T-cell (primary cell): ENCODE measurements around the gene CCBE1. TPM values are rescaled to one million over a fixed set of nuclear protein-coding genes. Genes with fewer than 3 reads are reported as not detected.

Source experiments
- ATAC-seq, 4 experiments: fragments of 200-7000 bp in 3 of 4; fragments of 150-1000 bp in 1 of 4; cut with Tn5 transposase; replicated peaks in 1 of 4; 1 replicate in 3 of 4; 2 replicates in 1 of 4; pipeline ENCODE4 v1.10.0; 2021; ENCODE audit warnings: moderate library complexity in 3 of 4, mild to moderate bottlenecking in 2 of 4, moderate number of reproducible peaks in 1 of 4
- CTCF ChIA-PET, 2 donors: fragments of 300-600 bp; sonication (Branson Sonifier 250); formaldehyde crosslinking; loops; one replicate each; lab custom pipeline; 2022; ENCODE audit warnings: antibody characterized with exemption in 2 of 2; lab: Charles Lee
- POLR2A ChIA-PET, 2 donors: fragments of 300-600 bp; sonication (Branson Sonifier 250); formaldehyde crosslinking; loops; one replicate each; lab custom pipeline; 2022; ENCODE audit warnings: antibody characterized with exemption in 2 of 2; lab: Charles Lee
- DNase-seq, 35 experiments: peaks; one replicate each; pipeline versions ENCODE4 v3.0.0 to v3.0.0-alpha.2; 2013 to 2023
- H3K27ac ChIP-seq: one replicate; pipeline ENCODE4 v1.5.1; 2013; ENCODE audit warnings: low read length
- H3K27me3 ChIP-seq, 2 experiments: replicated peaks in 1 of 2; 1 replicate in 1 of 2; 2 replicates in 1 of 2; pipeline versions ENCODE4 v1.6.1 to v1.7.0; 2013; ENCODE audit warnings: low read length in 1 of 2, mixed read lengths in 1 of 2; ENCODE audit not compliant: control insufficient read depth in 2 of 2, insufficient read depth in 2 of 2; ENCODE audit errors: extremely low read depth in 1 of 2
- H3K36me3 ChIP-seq, 2 donors: 1 replicate in 1 of 2; 2 replicates in 1 of 2; pipeline versions ENCODE4 v1.6.1 to v1.7.0; 2013; ENCODE audit warnings: low read length in 1 of 2; ENCODE audit not compliant: control insufficient read depth in 2 of 2, insufficient read depth in 1 of 2; ENCODE audit errors: extremely low read depth in 1 of 2
- H3K4me1 ChIP-seq, 2 experiments: 1 replicate in 1 of 2; 2 replicates in 1 of 2; pipeline versions ENCODE4 v1.6.1 to v1.7.0; 2013; ENCODE audit warnings: low read length in 2 of 2, mixed read lengths in 1 of 2; ENCODE audit not compliant: insufficient read depth in 2 of 2, control insufficient read depth in 1 of 2; ENCODE audit errors: extremely low read depth in 1 of 2
- H3K4me3 ChIP-seq, 2 donors: 1 replicate in 1 of 2; 2 replicates in 1 of 2; pipeline versions ENCODE4 v1.5.1 to v1.7.0; 2013; ENCODE audit warnings: mild to moderate bottlenecking in 2 of 2, low read length in 1 of 2, moderate library complexity in 1 of 2; ENCODE audit not compliant: control insufficient read depth in 1 of 2; ENCODE audit errors: extremely low read depth in 1 of 2
- H3K9me3 ChIP-seq: 2 replicates; pipeline ENCODE4 v1.7.0; 2013
- H3K27ac Mint-ChIP-seq, 2 donors: one replicate each; pipeline ENCODE4 v1.8.0; 2020 to 2021; ENCODE audit warnings: mild to moderate bottlenecking in 2 of 2, mixed read lengths in 2 of 2
- H3K27me3 Mint-ChIP-seq, 2 donors: one replicate each; pipeline ENCODE4 v1.8.0; 2021 to 2022; ENCODE audit warnings: mixed read lengths in 2 of 2
- H3K36me3 Mint-ChIP-seq: one replicate; pipeline ENCODE4 v1.8.0; 2021; ENCODE audit warnings: mixed read lengths
- H3K4me1 Mint-ChIP-seq, 3 donors: one replicate each; pipeline ENCODE4 v1.8.0; 2020 to 2022; ENCODE audit warnings: mixed read lengths in 3 of 3, mild to moderate bottlenecking in 1 of 3
- H3K4me3 Mint-ChIP-seq, 3 donors: one replicate each; pipeline ENCODE4 v1.8.0; 2020 to 2022; ENCODE audit warnings: mild to moderate bottlenecking in 3 of 3, mixed read lengths in 3 of 3, moderate library complexity in 3 of 3
- H3K9me3 Mint-ChIP-seq, 3 donors: one replicate each; pipeline ENCODE4 v1.8.0; 2020 to 2022; ENCODE audit warnings: mixed read lengths in 3 of 3
- WGBS: methylation state at CpG from one replicate; pipeline ENCODE4 v1.1.5; 2013; ENCODE audit warnings: missing lambda C conversion rate; ENCODE audit not compliant: insufficient coverage; 5-methylcytosine and 5-hydroxymethylcytosine counted together
- total RNA-seq, 35 experiments: library from RNA in 6 of 35; stranded (reverse) in 6 of 35; fragments of 120-200 nt in 1 of 35; gene quantifications; one replicate each; pipeline versions ENCODE4 v1.2.1 to v1.2.4 and lab custom pipeline; 2013 to 2026

The CCBE1 gene
- total RNA-seq, 5 donors from 2014 or later (not counting 1 experiment from before 2014, with no cell fraction given), result 0.07 to 0.32 (median 0.29) TPM; not detected in 2

GRCh38 chr18:59569390-59569791 lies 127.8 kb downstream of the CCBE1 start:
- H3K4me3 ChIP-seq, result no peak overlapping the region
- POLR2A ChIA-PET, result interaction anchor here in 1 of 2 donors (0.7 kb wide), 1 partner anchor 13 kb away, joined by 5 read pairs; no protein-coding TSS in a partner anchor
- 0% methylated on average over 1 of the region's 1 CpG for WGBS
- H3K36me3 ChIP-seq, result no peaks in the 10 kb centered on the region
- Mint-ChIP-seq H3K27ac (no peak overlapping the region), H3K27me3 (peaks cover 3 to 7% of the 10 kb centered on the region in 2 donors), H3K9me3 (peaks cover 0 to 4% (median 0%) of the 10 kb centered on the region in 3 donors), H3K36me3 (no peaks in the 10 kb centered on the region), H3K4me3 (no peak overlapping the region), H3K4me1 (no peaks in the 10 kb centered on the region)
- no peaks in the 10 kb centered on the region for H3K4me1 ChIP-seq
- CTCF ChIA-PET, result no interaction called here
- ATAC-seq, result no peak
- DNase-seq, result no peak
- no peaks in the 10 kb centered on the region for H3K9me3 ChIP-seq
- H3K27ac ChIP-seq, result no peak overlapping the region
- no peaks in the 10 kb centered on the region for H3K27me3 ChIP-seq

DNA sequence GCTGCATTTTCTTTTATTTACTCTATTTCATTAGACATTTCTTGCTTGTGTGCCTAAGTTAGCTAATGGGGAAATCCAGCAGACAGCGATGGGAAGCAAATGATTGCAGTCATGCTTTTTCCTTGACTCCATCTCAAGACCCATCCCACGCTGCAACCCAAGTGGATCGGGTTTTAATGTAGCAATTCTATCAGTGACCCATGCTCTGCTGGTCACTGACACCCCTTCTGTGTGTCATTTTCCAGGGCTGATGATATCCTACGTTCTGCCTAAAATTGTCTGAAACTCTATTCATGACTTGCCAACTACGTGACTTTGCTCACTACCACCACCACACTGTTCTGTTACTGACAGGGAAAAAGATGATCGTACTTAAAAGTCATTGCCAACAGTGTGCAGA lies 129.8 kb downstream of the CCBE1 start:
- CTCF ChIA-PET, result no interaction called here

DNA sequence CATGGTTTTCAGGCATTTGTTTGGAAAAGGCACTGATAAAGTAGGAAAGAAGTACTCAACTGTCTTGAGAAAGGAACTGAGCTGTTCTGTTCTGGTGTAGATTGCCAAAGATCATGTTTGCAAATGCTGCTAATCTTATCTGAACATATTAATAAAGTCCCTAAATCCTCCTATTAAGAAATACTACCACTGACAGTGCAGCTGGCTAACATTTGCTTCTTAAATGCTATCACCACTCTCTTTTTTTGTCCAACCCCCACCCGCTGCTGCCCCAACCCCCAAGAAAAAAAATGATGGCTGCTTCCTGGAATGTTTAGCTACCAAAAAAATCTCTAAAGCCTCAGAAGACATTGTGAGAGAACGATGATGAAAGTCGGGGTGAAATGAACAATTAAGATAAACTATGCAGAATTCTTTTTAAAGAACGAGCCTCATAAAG lies 130.7 kb downstream of the CCBE1 start:
- Histone ChIP-seq H3K27ac (no peak overlapping the region), H3K36me3 (no peaks in the 10 kb centered on the region), H3K27me3 (peaks cover 0 to 3% of the 10 kb centered on the region in 2 experiments), H3K4me3 (no peak overlapping the region), H3K9me3 (no peaks in the 10 kb centered on the region), H3K4me1 (no peaks in the 10 kb centered on the region)
- peaks cover 6 to 7% of the 10 kb centered on the region in 2 donors for H3K27me3 Mint-ChIP-seq
- no CpG with 5 or more reads among the region's 4 CpGs for WGBS
- no peak for DNase-seq
- POLR2A ChIA-PET, result no interaction called here
- no peaks in the 10 kb centered on the region for H3K4me1 Mint-ChIP-seq
- peaks cover 0 to 4% (median 0%) of the 10 kb centered on the region in 3 donors for H3K9me3 Mint-ChIP-seq
- H3K4me3 Mint-ChIP-seq, result no peak overlapping the region
- CTCF ChIA-PET, result no interaction called here
- no peak for ATAC-seq
- H3K36me3 Mint-ChIP-seq, result no peaks in the 10 kb centered on the region
- H3K27ac Mint-ChIP-seq, result no peak overlapping the region

More for the DNA sequence above, 129.8 kb downstream of the CCBE1 start:
- peaks cover 0 to 4% (median 0%) of the 10 kb centered on the region in 3 donors for H3K9me3 Mint-ChIP-seq
- 90% methylated on average over 5 of the region's 6 CpGs for WGBS
- peaks cover 3 to 7% of the 10 kb centered on the region in 2 donors for H3K27me3 Mint-ChIP-seq
- no peaks in the 10 kb centered on the region for H3K4me1 Mint-ChIP-seq
- H3K27ac Mint-ChIP-seq, result no peak overlapping the region
- no peaks in the 10 kb centered on the region for H3K36me3 ChIP-seq
- H3K27me3 ChIP-seq, result no peaks in the 10 kb centered on the region
- no peak overlapping the region for H3K4me3 Mint-ChIP-seq
- ATAC-seq (no peak), DNase-seq (no peak)
- H3K27ac ChIP-seq, result no peak overlapping the region
- H3K9me3 ChIP-seq, result no peaks in the 10 kb centered on the region
- POLR2A ChIA-PET, result no interaction called here
- no peaks in the 10 kb centered on the region for H3K36me3 Mint-ChIP-seq
- H3K4me3 ChIP-seq, result no peak overlapping the region
- H3K4me1 ChIP-seq, result no peaks in the 10 kb centered on the region

- no peak overlapping the region for H3K27ac Mint-ChIP-seq
- Histone ChIP-seq H3K4me3 (no peak overlapping the region), H3K9me3 (no peaks in the 10 kb centered on the region), H3K4me1 (no peaks in the 10 kb centered on the region), H3K27me3 (peaks cover 0 to 5% of the 10 kb centered on the region in 2 experiments), H3K36me3 (no peaks in the 10 kb centered on the region), H3K27ac (no peak overlapping the region)
- 37% methylated on average over 3 of the region's 3 CpGs for WGBS
- H3K36me3 Mint-ChIP-seq, result no peaks in the 10 kb centered on the region
- DNase-seq (no peak), ATAC-seq (no peak)
- peaks cover 0 to 4% (median 0%) of the 10 kb centered on the region in 3 donors for H3K9me3 Mint-ChIP-seq
- H3K27me3 Mint-ChIP-seq, result peaks cover 6 to 7% of the 10 kb centered on the region in 2 donors
- H3K4me3 Mint-ChIP-seq, result no peak overlapping the region
- H3K4me1 Mint-ChIP-seq, result no peaks in the 10 kb centered on the region
- POLR2A ChIA-PET, result no interaction called here
- CTCF ChIA-PET, result no interaction called here
These were observed 131.3 kb downstream of the CCBE1 start for GRCh38 chr18:59565957-59566356.

DNA sequence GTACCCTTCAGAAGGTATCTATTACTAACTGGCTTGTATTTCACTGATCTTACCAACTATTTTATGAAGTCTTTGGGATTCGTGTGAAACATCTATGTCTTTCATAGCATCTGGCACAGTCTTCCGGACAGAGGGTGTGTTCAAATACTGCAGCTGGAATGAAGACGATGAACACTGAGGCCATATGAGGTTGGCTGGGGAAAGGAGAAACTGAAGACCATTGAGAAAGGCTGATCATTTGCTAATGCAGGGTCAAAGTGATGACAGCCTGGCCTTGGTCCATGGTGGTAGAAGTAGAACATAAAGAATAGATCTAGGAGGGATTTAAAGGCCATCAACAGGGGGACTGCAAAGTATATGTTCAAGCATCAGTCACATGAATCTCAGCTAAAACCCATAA lies 132.7 kb downstream of the CCBE1 start:
- H3K4me1 ChIP-seq, result no peaks in the 10 kb centered on the region
- H3K27me3 Mint-ChIP-seq, result peaks cover 3% of the 10 kb centered on the region in 2 donors
- DNase-seq, result no peak
- no peaks in the 10 kb centered on the region for H3K36me3 ChIP-seq
- peaks cover 0 to 4% (median 0%) of the 10 kb centered on the region in 3 donors for H3K9me3 Mint-ChIP-seq
- ChIA-PET POLR2A (no interaction called here), CTCF (no interaction called here)
- no peak overlapping the region for H3K27ac Mint-ChIP-seq
- H3K4me3 Mint-ChIP-seq, result no peak overlapping the region
- no CpG with 5 or more reads among the region's 3 CpGs for WGBS
- H3K36me3 Mint-ChIP-seq, result no peaks in the 10 kb centered on the region
- no peak overlapping the region for H3K27ac ChIP-seq
- no peak for ATAC-seq
- no peaks in the 10 kb centered on the region for H3K9me3 ChIP-seq
- H3K4me3 ChIP-seq, result no peak overlapping the region
- no peaks in the 10 kb centered on the region for H3K4me1 Mint-ChIP-seq
- H3K27me3 ChIP-seq, result peaks cover 0 to 5% of the 10 kb centered on the region in 2 experiments

DNA sequence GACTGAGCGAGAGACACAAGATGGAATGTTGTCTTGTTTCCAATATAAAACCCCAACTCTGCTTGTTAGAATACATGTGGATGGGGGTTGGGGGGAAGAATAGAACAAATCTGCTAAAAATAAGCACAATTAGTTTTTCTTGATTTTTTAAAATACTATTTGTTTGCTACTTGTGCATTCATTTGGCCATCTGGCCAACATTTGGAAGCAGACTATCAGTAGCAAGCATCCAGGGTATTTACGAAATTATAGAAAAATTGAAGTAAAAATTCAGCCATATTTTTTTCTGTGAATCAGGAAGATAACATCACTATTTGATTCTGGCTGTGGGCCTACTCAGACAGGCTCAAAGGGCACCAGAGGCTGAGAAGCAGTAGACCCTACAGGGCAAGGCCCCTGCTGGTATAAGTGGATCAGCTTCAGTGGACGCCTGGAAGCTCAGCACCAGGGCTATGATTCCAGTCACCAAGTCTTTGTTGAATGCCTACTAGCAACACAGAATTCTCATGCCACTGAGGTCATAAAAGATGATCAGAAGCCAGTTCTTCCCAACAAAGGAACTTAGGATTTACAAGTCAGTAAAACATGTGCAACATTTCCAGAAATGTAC lies 133.9 kb downstream of the CCBE1 start:
- Mint-ChIP-seq H3K4me1 (no peaks in the 10 kb centered on the region), H3K4me3 (no peak overlapping the region), H3K27me3 (peaks cover 0 to 3% of the 10 kb centered on the region in 2 donors), H3K36me3 (no peaks in the 10 kb centered on the region), H3K9me3 (peaks cover 0 to 4% (median 0%) of the 10 kb centered on the region in 3 donors), H3K27ac (no peak overlapping the region)
- no peak for ATAC-seq
- ChIA-PET POLR2A (no interaction called here), CTCF (no interaction called here)
- WGBS, result 75% methylated on average over 1 of the region's 3 CpGs
- Histone ChIP-seq H3K9me3 (no peaks in the 10 kb centered on the region), H3K36me3 (no peaks in the 10 kb centered on the region), H3K27me3 (peaks cover 0 to 8% of the 10 kb centered on the region in 2 experiments), H3K27ac (no peak overlapping the region), H3K4me3 (no peak overlapping the region), H3K4me1 (no peaks in the 10 kb centered on the region)
- DNase-seq, result no peak
